Stomach (tissue), 9 donors: Measurements from ENCODE around the gene TFF1. TPM values are rescaled to one million over a fixed set of nuclear protein-coding genes. Genes with fewer than 3 reads are reported as not detected.

Experiments
- DNase-seq, 2 donors: peaks; one replicate each; pipeline versions ENCODE4 v3.0.0 to v3.0.0-alpha.2; 2013 to 2019
- H3K27ac ChIP-seq, 5 donors: fragments of 200-600 bp in 4 of 5; sonication (generic) in 4 of 5; one replicate each; pipeline ENCODE4 v1.5.1; 2013 to 2019; ENCODE audit warnings: mild to moderate bottlenecking in 1 of 5, moderate library complexity in 1 of 5
- H3K27me3 ChIP-seq, 3 donors: fragments of 200-600 bp; sonication (generic); one replicate each; pipeline ENCODE4 v1.5.1; 2017 to 2019; ENCODE audit warnings: mixed run types in 1 of 3
- H3K36me3 ChIP-seq, 4 donors: fragments of 200-600 bp; sonication (generic); 1 replicate in 3 of 4; 2 replicates in 1 of 4; pipeline ENCODE4 v1.5.1; 2016 to 2019
- H3K4me1 ChIP-seq, 4 donors: fragments of 200-600 bp; sonication (generic); one replicate each; pipeline ENCODE4 v1.5.1; 2016 to 2019
- H3K4me3 ChIP-seq, 4 donors: fragments of 200-600 bp; sonication (generic) in 3 of 4; one replicate each; pipeline ENCODE4 v1.5.1; 2016 to 2019; ENCODE audit warnings: mild to moderate bottlenecking in 1 of 4
- H3K9me3 ChIP-seq, 4 donors: fragments of 200-600 bp; sonication (generic); one replicate each; pipeline ENCODE4 v1.5.1; 2016 to 2019
- EP300 ChIP-seq: sonication (generic); formaldehyde crosslinking; IDR thresholded peaks from one replicate; pipeline ENCODE4 v1.6.1; 2017; ENCODE audit warnings: antibody characterized with exemption
- POLR2A ChIP-seq, 4 donors: fragments of 450-650 bp; IDR thresholded peaks; one replicate each; pipeline ENCODE4 v1.6.1; 2016; ENCODE audit warnings: antibody characterized with exemption in 4 of 4, control low read depth in 2 of 4, mild to moderate bottlenecking in 1 of 4, moderate library complexity in 1 of 4
- POLR2AphosphoS5 ChIP-seq, 3 donors: sonication (generic); formaldehyde crosslinking; IDR thresholded peaks; one replicate each; pipeline ENCODE4 v1.6.1; 2016; ENCODE audit warnings: antibody characterized with exemption in 3 of 3
- WGBS, 5 donors: extraction: QIAGEN DNeasy Blood & Tissue Kit in 3 of 5; methylation state at CpG; one replicate each; pipeline versions ENCODE4 v1.1.5 to v1.1.7; 2013 to 2018; 5-methylcytosine and 5-hydroxymethylcytosine counted together
- intact Hi-C: fragments of 100-400 bp; cut with DNase I; formaldehyde crosslinking; loops from one replicate; pipeline ENCODE4 v1.15.1; 2023; ENCODE audit warnings: low total_unique reads
- polyA plus RNA-seq, 3 donors: library from polyadenylated mRNA; stranded (reverse); fragments of 200-250 nt; gene quantifications; one replicate each; pipeline ENCODE4 v1.2.3, GENCODE V29; 2013
- total RNA-seq, 5 donors: library from RNA; depleted of rRNA; stranded (reverse); fragments of >200 nt; gene quantifications; one replicate each; pipeline versions ENCODE4 v1.1.0 to v1.2.3, GENCODE V29; 2014 to 2016
- TF ChIP-seq, protein P1 (sequence below), 7 experiments: fragments of 450-650 bp in 4 of 7; fragments of 200-600 bp in 3 of 7; sonication (generic) in 3 of 7; IDR thresholded peaks; one replicate each; pipeline ENCODE4 v1.5.1; 2016 to 2019; ENCODE audit warnings: antibody characterized with exemption in 7 of 7, control low read depth in 2 of 7, mild to moderate bottlenecking in 1 of 7
- donor health status: healthy with polysubstance abuse.
- donor health status: Bipolar disorder and iron deficiency.
- donor health status: healthy.

The TFF1 gene
- total and polyA plus RNA-seq, 8 donors, result 62.4 to 10,944 (median 721) TPM; not detected in 1

DNA sequence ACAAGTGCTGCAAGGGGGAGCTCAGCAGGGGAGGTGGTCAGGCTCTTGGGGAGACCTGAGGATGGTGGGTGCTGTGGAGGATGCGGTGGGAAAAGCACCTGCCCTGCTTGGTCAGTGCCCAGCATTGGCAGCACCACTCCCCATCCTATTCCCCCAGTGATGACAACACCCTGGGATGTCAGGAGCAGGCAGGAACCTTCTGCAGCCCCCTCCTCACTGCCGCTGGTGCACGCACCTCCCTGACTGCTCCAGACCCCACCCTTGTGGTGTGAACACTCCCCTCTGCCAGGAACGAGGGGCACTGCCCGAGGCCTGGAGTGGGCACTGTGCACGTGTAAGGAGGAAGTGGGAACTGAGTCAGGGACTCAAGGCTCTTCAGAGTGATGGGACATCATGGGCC is 17.0 kb upstream of the TFF1 start:
- WGBS, 5 donors, result 87 to 93% (median 87%) methylated on average over 6 of the region's 6 CpGs; no CpG with 5 or more reads in 1 of the 5 donors
- Histone ChIP-seq H3K4me1 (peaks cover 4 to 38% (median 15%) of the 10 kb centered on the region in 4 donors), H3K36me3 (no peaks in the 10 kb centered on the region), H3K9me3 (peaks cover 0 to 12% (median 5%) of the 10 kb centered on the region in 4 donors), H3K4me3 (no peak overlapping the region), H3K27me3 (peaks cover 0 to 11% (median 0%) of the 10 kb centered on the region in 3 donors), H3K27ac (no peak overlapping the region)
- intact Hi-C loops, result no loop called here
- DNase-seq, result no peak
- TF ChIP-seq EP300 (no peak), POLR2A (IDR thresholded peaks at IDR 0.05) (no peak), POLR2AphosphoS5 (IDR thresholded peaks at IDR 0.05) (no peak)
- TF ChIP-seq, protein P1, sequence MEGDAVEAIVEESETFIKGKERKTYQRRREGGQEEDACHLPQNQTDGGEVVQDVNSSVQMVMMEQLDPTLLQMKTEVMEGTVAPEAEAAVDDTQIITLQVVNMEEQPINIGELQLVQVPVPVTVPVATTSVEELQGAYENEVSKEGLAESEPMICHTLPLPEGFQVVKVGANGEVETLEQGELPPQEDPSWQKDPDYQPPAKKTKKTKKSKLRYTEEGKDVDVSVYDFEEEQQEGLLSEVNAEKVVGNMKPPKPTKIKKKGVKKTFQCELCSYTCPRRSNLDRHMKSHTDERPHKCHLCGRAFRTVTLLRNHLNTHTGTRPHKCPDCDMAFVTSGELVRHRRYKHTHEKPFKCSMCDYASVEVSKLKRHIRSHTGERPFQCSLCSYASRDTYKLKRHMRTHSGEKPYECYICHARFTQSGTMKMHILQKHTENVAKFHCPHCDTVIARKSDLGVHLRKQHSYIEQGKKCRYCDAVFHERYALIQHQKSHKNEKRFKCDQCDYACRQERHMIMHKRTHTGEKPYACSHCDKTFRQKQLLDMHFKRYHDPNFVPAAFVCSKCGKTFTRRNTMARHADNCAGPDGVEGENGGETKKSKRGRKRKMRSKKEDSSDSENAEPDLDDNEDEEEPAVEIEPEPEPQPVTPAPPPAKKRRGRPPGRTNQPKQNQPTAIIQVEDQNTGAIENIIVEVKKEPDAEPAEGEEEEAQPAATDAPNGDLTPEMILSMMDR (IDR thresholded peaks at IDR 0.05), result no peak

DNA sequence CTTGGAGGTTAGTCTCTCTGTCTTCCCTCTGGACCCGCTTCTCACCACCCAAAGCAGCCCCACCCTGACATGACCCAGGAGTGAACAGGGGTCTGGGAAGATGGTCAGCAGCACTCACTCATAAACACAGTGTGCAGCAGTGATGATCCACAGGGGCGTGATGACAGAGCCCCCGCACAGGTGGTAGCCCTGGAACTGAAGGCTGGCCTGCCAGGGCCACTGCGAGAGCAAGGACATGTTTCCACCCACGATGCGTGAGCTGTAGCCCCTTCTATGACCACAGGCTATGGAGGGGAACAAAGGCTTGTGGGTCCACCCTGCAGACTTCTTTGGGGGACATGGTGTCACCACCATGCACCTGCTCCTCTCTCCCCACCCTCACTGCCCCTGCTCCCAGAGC is 16.6 kb upstream of the TFF1 start:
- WGBS, 5 donors, result 95 to 97% (median 96%) methylated on average over 6 of the region's 6 CpGs
- peaks cover 4 to 38% (median 15%) of the 10 kb centered on the region in 4 donors for H3K4me1 ChIP-seq
- no peak for DNase-seq

DNA sequence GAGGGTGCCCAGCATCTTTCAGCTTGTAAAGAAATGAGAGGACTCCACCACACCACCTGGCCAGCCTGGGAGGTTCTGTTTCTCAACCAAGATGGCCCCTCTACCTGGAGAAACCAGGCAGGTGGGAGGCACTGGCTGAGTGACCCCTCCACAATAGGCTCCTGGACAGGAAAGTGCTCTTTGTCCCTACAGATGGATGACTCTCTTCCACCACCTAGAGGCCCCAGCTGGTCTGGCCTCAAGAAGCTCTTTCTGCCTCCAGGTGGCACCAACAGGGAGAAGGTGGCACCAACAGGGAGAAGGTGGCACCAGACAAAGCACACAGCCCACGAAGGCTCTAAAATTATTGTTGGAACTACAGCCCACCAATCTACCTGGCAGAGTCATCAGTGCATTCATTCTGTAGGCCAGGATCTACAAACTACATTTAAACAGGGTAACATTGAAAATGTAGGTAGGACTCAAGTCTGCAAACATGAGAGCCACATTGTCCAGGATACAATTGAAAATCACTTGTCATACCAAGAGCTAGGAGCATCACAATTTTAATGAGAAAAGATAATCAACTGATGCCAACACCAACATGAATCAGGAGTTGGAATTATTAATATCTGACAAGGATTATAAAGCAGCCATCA is 15.1 kb upstream of the TFF1 start:
- TF ChIP-seq, protein P1 (IDR thresholded peaks at IDR 0.05), result peak in 5 of 7 experiments; percentile 46 to 96 (median 78)
- TF ChIP-seq POLR2AphosphoS5 (IDR thresholded peaks at IDR 0.05), result peak in 1 of 3 donors; percentile 18
- no peak for TF ChIP-seq EP300
- TF ChIP-seq POLR2A (IDR thresholded peaks at IDR 0.05), result no peak
- H3K27me3 ChIP-seq, result peaks cover 0 to 21% (median 0%) of the 10 kb centered on the region in 3 donors
- H3K9me3 ChIP-seq, result peaks cover 0 to 12% (median 5%) of the 10 kb centered on the region in 4 donors
- H3K4me3 ChIP-seq, result no peak overlapping the region
- DNase-seq, result peak; percentile 65 to 87
- no peaks in the 10 kb centered on the region for H3K36me3 ChIP-seq
- H3K27ac ChIP-seq, result peak overlapping the region in 3 of 5 donors; percentile 7 to 47 (median 27)
- H3K4me1 ChIP-seq, result peaks cover 4 to 38% (median 21%) of the 10 kb centered on the region in 4 donors
- 24 to 67% (median 35%) methylated on average over 1 of the region's 1 CpG for WGBS, 5 donors
- intact Hi-C loops, result no loop called here

More for the DNA sequence above, 16.6 kb upstream of the TFF1 start:
- intact Hi-C loops, result no loop called here
- no peaks in the 10 kb centered on the region for H3K36me3 ChIP-seq
- peaks cover 0 to 11% (median 0%) of the 10 kb centered on the region in 3 donors for H3K27me3 ChIP-seq
- TF ChIP-seq, protein P1 (IDR thresholded peaks at IDR 0.05), result no peak
- TF ChIP-seq EP300 (no peak), POLR2AphosphoS5 (IDR thresholded peaks at IDR 0.05) (no peak)
- H3K9me3 ChIP-seq, result peaks cover 0 to 12% (median 5%) of the 10 kb centered on the region in 4 donors
- H3K27ac ChIP-seq, result no peak overlapping the region
- H3K4me3 ChIP-seq, result no peak overlapping the region

DNA sequence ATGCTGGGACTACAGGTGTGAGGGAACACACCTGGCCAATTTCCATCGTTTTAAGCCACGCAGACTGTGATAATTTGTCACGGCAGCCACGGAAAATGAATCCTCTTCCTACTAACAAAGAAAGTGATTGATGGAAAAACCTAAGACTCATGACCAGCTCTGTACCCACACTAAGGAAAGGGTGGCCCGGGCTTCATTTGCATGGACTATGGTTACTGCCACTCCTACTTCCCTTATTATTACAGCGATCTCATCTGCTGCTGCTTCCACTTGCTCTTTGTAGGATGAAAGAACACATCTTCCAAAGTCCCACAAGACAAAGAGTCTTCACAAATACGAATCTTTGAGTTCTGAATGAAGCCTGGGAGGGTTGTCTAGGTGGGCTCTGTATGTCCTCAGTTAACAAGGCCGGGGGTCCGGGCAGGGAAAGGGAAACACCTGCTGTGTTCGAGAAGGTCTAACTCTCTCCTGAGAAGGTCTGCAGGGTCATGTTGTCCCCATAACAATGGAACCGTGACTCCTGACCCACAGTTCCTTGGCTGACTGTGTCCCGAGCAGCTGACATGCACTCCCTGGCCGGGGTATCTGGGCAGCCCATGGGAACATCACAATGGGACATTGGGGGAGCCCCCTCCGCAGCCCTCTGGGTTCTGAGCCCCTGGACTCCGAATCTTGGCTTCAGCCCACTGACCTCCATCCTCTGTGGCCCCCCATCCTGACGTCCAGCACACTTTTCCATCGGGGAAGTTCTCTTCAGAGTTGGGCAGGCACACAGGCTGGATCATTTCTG is 13.3 kb upstream of the TFF1 start:
- H3K27ac ChIP-seq, result no peak overlapping the region
- peaks cover 0 to 12% (median 5%) of the 10 kb centered on the region in 4 donors for H3K9me3 ChIP-seq
- no peak for DNase-seq
- H3K36me3 ChIP-seq, result no peaks in the 10 kb centered on the region
- TF ChIP-seq POLR2A (IDR thresholded peaks at IDR 0.05), result no peak
- TF ChIP-seq, protein P1 (IDR thresholded peaks at IDR 0.05), result no peak
- TF ChIP-seq POLR2AphosphoS5 (IDR thresholded peaks at IDR 0.05), result no peak
- no peak for TF ChIP-seq EP300
- H3K27me3 ChIP-seq, result peaks cover 0 to 39% (median 0%) of the 10 kb centered on the region in 3 donors
- intact Hi-C loops, result no loop called here
- 76 to 89% (median 86%) methylated on average over 16 to 17 of the region's 17 CpGs for WGBS, 5 donors
- peaks cover 13 to 33% (median 23%) of the 10 kb centered on the region in 4 donors for H3K4me1 ChIP-seq
- H3K4me3 ChIP-seq, result no peak overlapping the region
